Upper lobe of left lung (tissue), 6 donors: ENCODE results near the gene FGA. TPM values are rescaled to one million over a fixed set of nuclear protein-coding genes. Genes with fewer than 3 reads are reported as not detected.

Source experiments
- ATAC-seq, 2 donors: fragments of 200-7000 bp; cut with Tn5 transposase; one replicate each; pipeline ENCODE4 v1.9.1; 2022; ENCODE audit warnings: mild to moderate bottlenecking in 2 of 2, moderate library complexity in 2 of 2; ENCODE audit not compliant: low FRiP score in 2 of 2
- DNase-seq, 2 donors: peaks; one replicate each; pipeline ENCODE4 v3.0.0-alpha.2; 2019 to 2020
- H3K27ac ChIP-seq, 4 donors: fragments of 200-600 bp; sonication (generic); one replicate each; pipeline ENCODE4 v1.5.1; 2016 to 2019
- H3K27me3 ChIP-seq, 4 donors: fragments of 200-600 bp; sonication (generic); one replicate each; pipeline ENCODE4 v1.5.1; 2017 to 2019
- H3K36me3 ChIP-seq, 4 donors: fragments of 200-600 bp; sonication (generic); one replicate each; pipeline ENCODE4 v1.5.1; 2016 to 2019
- H3K4me1 ChIP-seq, 4 donors: fragments of 200-600 bp; sonication (generic); one replicate each; pipeline ENCODE4 v1.5.1; 2018 to 2019
- H3K4me3 ChIP-seq, 4 donors: fragments of 200-600 bp; sonication (generic); one replicate each; pipeline ENCODE4 v1.5.1; 2017 to 2019; ENCODE audit warnings: mild to moderate bottlenecking in 2 of 4, moderate library complexity in 1 of 4
- H3K9me3 ChIP-seq, 4 donors: fragments of 200-600 bp; sonication (generic); one replicate each; pipeline ENCODE4 v1.5.1; 2018 to 2019
- EP300 ChIP-seq, 4 donors: sonication (generic); formaldehyde crosslinking; IDR thresholded peaks; one replicate each; pipeline ENCODE4 v1.5.1; 2017; ENCODE audit warnings: antibody characterized with exemption in 4 of 4, control low read depth in 2 of 4
- POLR2A ChIP-seq, 4 donors: fragments of 450-650 bp; IDR thresholded peaks; one replicate each; pipeline ENCODE4 v1.5.1; 2016 to 2017; ENCODE audit warnings: antibody characterized with exemption in 4 of 4, mild to moderate bottlenecking in 2 of 4
- POLR2AphosphoS5 ChIP-seq, 2 donors: sonication (generic); formaldehyde crosslinking; IDR thresholded peaks; one replicate each; pipeline ENCODE4 v1.5.1; 2017; ENCODE audit warnings: antibody characterized with exemption in 2 of 2
- WGBS, 2 donors: methylation state at CpG; one replicate each; pipeline ENCODE4 v1.1.5; 2017 to 2018; 5-methylcytosine and 5-hydroxymethylcytosine counted together
- total RNA-seq, 6 donors: library from RNA; depleted of rRNA in 4 of 6; stranded (reverse); fragments of >200 nt in 4 of 6; gene quantifications; one replicate each; pipeline versions ENCODE4 v1.1.0 to v1.2.1, GENCODE V29; 2016 to 2021
- TF ChIP-seq, protein P1 (sequence below), 6 experiments: fragments of 450-650 bp in 4 of 6; fragments of 200-600 bp in 2 of 6; sonication (generic) in 2 of 6; IDR thresholded peaks; one replicate each; pipeline ENCODE4 v1.5.1; 2016 to 2019; ENCODE audit warnings: antibody characterized with exemption in 6 of 6
- donor health status: DM: no; HTN: no; CAD: no; lungs with moderate emphysema.
- donor health status: DM: no; HTN: yes; CAD: no; lungs with severe emphysema.

The FGA gene
- total RNA-seq, 6 donors from 2014 or later, result 1.0 to 30.7 (median 3.6) TPM

DNA sequence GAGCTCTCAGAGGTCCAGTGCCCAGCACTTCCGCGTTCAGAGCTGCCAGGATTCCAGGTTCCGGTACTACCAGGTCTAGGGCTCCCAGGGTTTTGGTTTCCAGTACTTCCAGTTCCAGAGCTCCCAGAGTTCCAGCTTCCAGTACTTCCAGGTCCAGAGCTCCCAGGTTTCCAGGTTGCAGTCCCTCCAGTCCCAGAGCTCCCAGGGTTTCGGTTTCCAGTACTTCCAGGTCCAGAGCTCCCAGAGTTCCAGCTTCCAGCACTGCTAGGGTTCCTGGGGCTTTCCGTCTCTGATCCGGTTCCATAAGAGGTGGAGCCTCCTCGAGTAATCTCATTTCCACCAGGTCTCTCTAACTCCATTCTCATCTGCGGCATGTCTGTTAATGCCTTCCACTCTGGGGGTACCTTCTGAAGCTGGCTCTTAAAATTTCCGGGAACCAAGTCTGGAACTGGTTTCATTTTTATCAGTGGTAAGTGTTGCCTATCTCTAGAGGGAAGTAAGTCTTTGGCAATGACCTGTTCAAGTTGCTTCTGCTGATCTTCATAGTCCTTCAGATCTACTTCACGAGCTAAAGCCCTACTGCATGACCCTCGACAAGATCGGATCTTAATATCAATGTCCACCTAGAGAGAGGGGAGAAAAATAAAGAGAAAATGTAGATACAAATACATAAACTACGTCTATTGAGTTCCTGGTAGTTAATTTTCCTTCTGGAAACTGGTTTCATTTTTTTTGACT lies 4.1 kb downstream of the FGA start:
- DNase-seq (no peak), ATAC-seq (no peak)
- no peak for TF ChIP-seq POLR2AphosphoS5 (IDR thresholded peaks at IDR 0.05)
- no peak for TF ChIP-seq POLR2A (IDR thresholded peaks at IDR 0.05)
- TF ChIP-seq, protein P1, sequence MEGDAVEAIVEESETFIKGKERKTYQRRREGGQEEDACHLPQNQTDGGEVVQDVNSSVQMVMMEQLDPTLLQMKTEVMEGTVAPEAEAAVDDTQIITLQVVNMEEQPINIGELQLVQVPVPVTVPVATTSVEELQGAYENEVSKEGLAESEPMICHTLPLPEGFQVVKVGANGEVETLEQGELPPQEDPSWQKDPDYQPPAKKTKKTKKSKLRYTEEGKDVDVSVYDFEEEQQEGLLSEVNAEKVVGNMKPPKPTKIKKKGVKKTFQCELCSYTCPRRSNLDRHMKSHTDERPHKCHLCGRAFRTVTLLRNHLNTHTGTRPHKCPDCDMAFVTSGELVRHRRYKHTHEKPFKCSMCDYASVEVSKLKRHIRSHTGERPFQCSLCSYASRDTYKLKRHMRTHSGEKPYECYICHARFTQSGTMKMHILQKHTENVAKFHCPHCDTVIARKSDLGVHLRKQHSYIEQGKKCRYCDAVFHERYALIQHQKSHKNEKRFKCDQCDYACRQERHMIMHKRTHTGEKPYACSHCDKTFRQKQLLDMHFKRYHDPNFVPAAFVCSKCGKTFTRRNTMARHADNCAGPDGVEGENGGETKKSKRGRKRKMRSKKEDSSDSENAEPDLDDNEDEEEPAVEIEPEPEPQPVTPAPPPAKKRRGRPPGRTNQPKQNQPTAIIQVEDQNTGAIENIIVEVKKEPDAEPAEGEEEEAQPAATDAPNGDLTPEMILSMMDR (IDR thresholded peaks at IDR 0.05), result no peak
- no peak for TF ChIP-seq EP300 (IDR thresholded peaks at IDR 0.05)
- no peaks in the 10 kb centered on the region for H3K9me3 ChIP-seq
- no peaks in the 10 kb centered on the region for H3K27me3 ChIP-seq
- no peak overlapping the region for H3K4me3 ChIP-seq
- H3K36me3 ChIP-seq, result no peaks in the 10 kb centered on the region
- H3K27ac ChIP-seq, result no peak overlapping the region
- no peaks in the 10 kb centered on the region for H3K4me1 ChIP-seq
- 88 to 93% methylated on average over 13 of the region's 13 CpGs for WGBS, 2 donors

DNA sequence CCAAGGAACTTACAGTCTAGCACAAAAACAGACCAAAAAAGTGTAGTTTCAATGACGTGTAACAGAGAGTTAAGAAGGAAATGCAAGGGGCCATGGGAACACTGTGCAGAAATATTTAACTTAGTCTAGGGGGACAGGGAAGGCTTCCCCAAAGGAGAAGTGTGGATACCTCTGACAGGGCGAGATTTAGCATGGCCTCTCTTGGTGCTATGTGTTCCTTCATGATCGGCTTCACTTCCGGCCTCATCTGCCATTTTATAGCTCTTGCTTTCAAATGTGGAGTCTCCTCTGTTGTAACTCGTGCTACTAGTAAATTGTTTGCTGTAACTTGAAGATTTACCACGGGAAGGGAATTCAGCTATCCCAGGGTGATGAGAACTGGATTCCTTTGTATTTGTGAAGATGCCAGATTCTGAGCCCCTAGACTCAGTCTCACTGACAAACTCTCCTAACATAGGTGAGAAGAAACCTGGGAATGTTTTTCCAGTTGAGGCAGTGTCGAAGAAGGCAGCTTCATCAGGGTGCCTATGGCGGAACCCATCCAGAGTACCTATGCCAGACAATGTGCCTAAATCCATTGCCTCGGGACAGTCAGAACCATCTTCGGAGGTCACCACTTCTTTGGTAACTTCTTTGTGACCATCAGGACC lies 5.0 kb downstream of the FGA start:
- Histone ChIP-seq H3K36me3 (no peaks in the 10 kb centered on the region), H3K4me1 (no peaks in the 10 kb centered on the region), H3K27me3 (no peaks in the 10 kb centered on the region), H3K27ac (no peak overlapping the region), H3K9me3 (no peaks in the 10 kb centered on the region), H3K4me3 (no peak overlapping the region)
- no peak for TF ChIP-seq EP300 (IDR thresholded peaks at IDR 0.05)
- ATAC-seq (no peak), DNase-seq (no peak)
- WGBS, 2 donors, result 83 to 90% methylated on average over 10 of the region's 10 CpGs

DNA sequence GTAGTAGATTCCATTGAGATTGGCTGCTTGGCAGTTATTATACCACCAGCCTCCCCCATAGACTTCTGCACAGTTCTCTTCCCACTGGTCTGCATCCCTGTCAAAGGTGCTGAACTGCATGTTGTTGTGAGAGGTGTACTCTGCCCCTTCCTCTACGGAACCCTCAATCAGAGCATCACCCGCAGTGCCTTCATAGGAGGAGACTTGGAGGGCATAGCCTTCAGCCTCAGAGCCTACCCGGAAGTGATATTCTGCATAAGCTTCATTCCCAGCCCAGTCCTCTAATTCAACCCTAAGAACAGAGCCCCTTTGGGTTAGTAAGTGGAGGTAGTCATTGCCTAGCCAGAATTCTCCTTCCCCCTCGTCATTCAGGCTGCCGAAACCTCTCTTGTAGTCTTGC lies 6.3 kb downstream of the FGA start:
- Histone ChIP-seq H3K36me3 (no peaks in the 10 kb centered on the region), H3K9me3 (no peaks in the 10 kb centered on the region), H3K27me3 (no peaks in the 10 kb centered on the region), H3K4me1 (no peaks in the 10 kb centered on the region), H3K27ac (no peak overlapping the region), H3K4me3 (no peak overlapping the region)
- no peak for TF ChIP-seq POLR2A (IDR thresholded peaks at IDR 0.05)
- no peak for TF ChIP-seq EP300 (IDR thresholded peaks at IDR 0.05)
- TF ChIP-seq, protein P1 (IDR thresholded peaks at IDR 0.05), result no peak
- TF ChIP-seq POLR2AphosphoS5 (IDR thresholded peaks at IDR 0.05), result no peak
- WGBS, 2 donors, result 92 to 95% methylated on average over 4 to 5 of the region's 5 CpGs
- DNase-seq (no peak), ATAC-seq (no peak)

DNA sequence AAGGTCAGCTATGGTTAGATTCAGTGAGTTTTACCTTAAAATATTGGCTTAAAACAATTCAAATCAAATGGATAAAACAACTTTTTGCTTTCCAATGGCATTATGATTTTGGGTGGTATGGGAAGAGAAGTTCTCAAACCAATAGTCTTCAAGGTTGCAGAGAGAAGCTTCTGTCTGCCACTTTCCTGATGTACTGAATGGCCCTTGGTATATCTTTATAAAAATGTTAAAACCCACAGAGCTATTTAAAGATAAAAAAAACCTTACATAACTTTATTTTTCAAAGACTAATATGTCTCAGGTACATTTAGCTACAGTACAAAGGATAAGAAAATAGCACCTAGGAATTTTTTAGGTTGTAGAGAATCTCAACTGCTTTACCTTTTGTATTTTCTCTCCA lies 6.9 kb downstream of the FGA start:
- no peak overlapping the region for H3K27ac ChIP-seq
- no peaks in the 10 kb centered on the region for H3K9me3 ChIP-seq
- no peaks in the 10 kb centered on the region for H3K27me3 ChIP-seq
- TF ChIP-seq EP300 (IDR thresholded peaks at IDR 0.05) (no peak), POLR2A (IDR thresholded peaks at IDR 0.05) (no peak), POLR2AphosphoS5 (IDR thresholded peaks at IDR 0.05) (no peak)
- TF ChIP-seq, protein P1 (IDR thresholded peaks at IDR 0.05), result no peak
- no peaks in the 10 kb centered on the region for H3K4me1 ChIP-seq
- H3K4me3 ChIP-seq, result no peak overlapping the region
- DNase-seq (no peak), ATAC-seq (no peak)
- no peaks in the 10 kb centered on the region for H3K36me3 ChIP-seq

DNA sequence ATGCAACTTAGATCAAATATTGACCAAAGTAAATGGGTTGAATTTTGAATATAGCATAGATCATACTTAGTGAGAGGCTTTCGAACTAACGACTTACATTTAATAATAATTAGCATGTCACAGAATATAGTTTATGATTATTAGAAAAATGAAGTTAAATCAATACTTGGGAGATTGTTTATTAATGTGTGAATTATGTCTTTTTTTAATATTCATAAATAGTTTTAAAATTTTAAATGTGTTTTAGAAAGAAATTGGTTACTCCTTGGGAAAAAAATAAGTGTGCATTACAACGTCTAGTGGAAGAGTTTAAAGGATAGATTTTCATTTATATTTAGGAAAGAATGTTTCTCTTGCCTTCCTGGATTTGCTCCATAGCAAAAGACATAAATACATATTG lies 7.3 kb downstream of the FGA start:
- no peak for TF ChIP-seq EP300 (IDR thresholded peaks at IDR 0.05)
- no peak for TF ChIP-seq POLR2A (IDR thresholded peaks at IDR 0.05)
- Histone ChIP-seq H3K4me3 (no peak overlapping the region), H3K27me3 (no peaks in the 10 kb centered on the region), H3K36me3 (no peaks in the 10 kb centered on the region), H3K27ac (no peak overlapping the region), H3K9me3 (no peaks in the 10 kb centered on the region), H3K4me1 (no peaks in the 10 kb centered on the region)
- 87 to 92% methylated on average over 3 of the region's 3 CpGs for WGBS, 2 donors
- ATAC-seq (no peak), DNase-seq (no peak)

DNA sequence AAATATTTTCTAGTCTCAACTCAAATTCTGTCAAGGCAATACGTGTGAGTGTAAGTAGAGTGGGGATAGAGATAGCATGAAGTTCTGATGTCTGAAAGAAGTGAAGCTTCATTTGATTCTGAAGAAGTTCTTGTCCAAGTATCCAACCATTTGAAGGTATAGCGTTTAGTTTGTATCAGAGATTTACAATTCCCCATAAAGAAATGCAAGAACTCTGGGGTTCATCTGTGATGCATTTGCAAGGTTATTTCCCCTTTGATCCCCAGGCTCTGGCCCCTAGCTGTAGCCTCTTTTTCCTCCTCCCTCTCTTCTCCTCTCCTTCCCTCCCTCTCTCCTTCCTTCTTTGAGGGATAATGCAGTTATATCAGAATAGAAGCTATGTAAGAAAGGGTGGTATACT lies 7.8 kb downstream of the FGA start:
- WGBS, 2 donors, result 57 to 88% methylated on average over 2 of the region's 2 CpGs
- Histone ChIP-seq H3K4me1 (no peaks in the 10 kb centered on the region), H3K4me3 (no peak overlapping the region), H3K27ac (no peak overlapping the region), H3K27me3 (no peaks in the 10 kb centered on the region), H3K36me3 (no peaks in the 10 kb centered on the region), H3K9me3 (no peaks in the 10 kb centered on the region)
- DNase-seq, result no peak
- TF ChIP-seq EP300 (IDR thresholded peaks at IDR 0.05), result no peak
- TF ChIP-seq, protein P1 (IDR thresholded peaks at IDR 0.05), result no peak
- no peak for TF ChIP-seq POLR2A (IDR thresholded peaks at IDR 0.05)
- TF ChIP-seq POLR2AphosphoS5 (IDR thresholded peaks at IDR 0.05), result no peak
- no peak for ATAC-seq
